ENCODE data around the gene XPO5.

XPO5 gene

DNA sequence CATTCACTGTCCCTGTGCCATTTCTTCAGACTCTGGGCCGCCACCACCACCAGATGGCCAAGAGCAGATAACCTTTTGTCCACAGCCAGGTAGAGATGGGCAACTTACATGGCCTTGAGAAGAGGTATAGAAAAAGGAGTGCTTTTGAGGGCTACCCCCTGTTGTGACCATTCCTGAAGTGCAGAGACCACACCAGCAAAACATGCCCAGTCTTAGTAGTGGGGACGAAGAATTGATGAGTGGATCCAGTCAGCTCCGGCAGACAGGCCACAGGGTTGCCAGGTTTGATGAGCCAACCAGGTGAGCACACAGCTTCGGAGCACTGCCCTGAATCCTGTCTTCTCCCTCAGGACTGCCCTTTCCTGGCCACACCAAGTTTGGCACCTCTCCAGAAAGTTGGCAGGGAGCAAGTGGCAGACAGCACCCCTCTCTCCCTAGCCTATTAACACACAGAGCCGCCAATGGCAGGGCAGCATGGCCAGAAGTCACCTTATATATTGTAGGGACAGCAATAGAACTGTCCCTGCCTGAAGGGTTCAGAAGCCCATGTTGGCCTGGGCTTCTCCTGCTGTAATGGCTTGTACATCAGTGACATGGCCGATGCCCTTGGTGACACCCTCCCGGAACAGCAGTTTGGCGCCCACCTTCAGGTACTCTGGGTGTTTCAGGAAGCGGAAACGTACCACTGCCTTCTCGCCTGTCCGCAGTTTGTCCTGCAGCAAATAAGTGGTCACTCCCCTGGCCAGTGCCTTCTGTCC is 45.4 kb upstream of the XPO5 start:
- DNase-seq (ENCODE audit: extremely low read depth, low read depth), result no peak
- TF ChIP-seq CTCF (IDR thresholded peaks at IDR 0.05; ENCODE audit: low read depth, low read length, missing control alignments), result no peak
- no peak overlapping the region for H3K4me3 ChIP-seq (replicated peaks; ENCODE audit: low read depth, low read length)

DNA sequence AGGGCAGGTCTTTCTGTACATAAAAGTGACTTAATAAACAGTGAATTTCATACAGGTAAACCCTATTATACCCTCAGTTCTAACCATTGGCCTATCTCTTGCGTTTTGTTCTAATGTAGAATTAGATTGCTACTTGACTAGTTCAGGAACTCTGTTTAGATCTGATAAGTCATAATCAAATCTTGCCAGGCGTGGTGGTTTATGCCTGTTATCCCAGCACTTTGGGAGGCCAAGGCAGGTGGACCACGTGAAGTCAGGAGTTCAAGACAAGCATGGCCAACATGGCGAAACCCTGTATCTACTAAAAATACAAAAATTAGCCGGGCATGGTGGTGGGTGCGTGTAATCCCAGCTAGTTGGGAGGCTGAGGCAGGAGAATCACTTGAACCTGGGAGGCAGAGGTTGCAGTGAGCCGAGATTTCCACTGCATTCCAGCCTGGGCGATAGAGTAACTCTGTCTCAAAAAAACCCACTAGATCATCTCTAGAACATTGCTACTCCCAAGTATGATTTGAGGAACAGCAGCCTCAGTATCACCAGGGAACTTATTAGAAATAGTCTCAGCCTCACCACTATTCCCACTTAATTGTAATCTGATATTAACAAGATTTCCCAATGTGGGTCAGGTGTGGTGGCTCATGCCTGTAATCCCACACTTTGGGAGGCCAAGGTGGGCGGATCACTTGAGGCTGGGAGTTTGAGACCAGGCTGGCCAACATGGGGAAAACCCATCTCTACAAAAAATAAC is 41.1 kb upstream of the XPO5 start:
- H3K4me3 ChIP-seq (replicated peaks; ENCODE audit: low read depth, low read length), result no peak overlapping the region
- TF ChIP-seq CTCF (IDR thresholded peaks at IDR 0.05; ENCODE audit: low read depth, low read length, missing control alignments), result no peak
- DNase-seq (ENCODE audit: extremely low read depth, low read depth), result no peak

DNA sequence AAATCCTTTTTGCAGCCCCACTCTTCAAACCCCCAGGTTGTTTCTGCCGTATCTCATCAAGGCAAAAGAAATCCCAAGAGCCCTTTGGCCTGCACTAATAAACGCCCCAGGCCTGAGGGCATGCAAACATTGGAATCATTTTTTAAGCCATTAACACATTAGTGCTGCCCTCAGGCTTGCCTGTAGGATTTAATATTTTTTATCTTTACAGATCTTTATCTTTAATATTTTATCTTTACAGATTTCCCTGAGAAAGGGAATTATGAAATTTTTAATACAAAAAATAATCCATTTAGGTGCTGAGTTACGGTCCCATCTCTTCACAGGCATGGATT is 38.5 kb upstream of the XPO5 start:
- H3K4me3 ChIP-seq (replicated peaks; ENCODE audit: low read depth, low read length), result no peak overlapping the region
- no peak for DNase-seq (ENCODE audit: extremely low read depth, low read depth)
- no peak for TF ChIP-seq CTCF (IDR thresholded peaks at IDR 0.05; ENCODE audit: low read depth, low read length, missing control alignments)

GRCh38 chr6:43613721-43614395 is 38.0 kb upstream of the XPO5 start:
- TF ChIP-seq CTCF (IDR thresholded peaks at IDR 0.05; ENCODE audit: low read depth, low read length, missing control alignments), result no peak
- no peak for DNase-seq (ENCODE audit: extremely low read depth, low read depth)

GRCh38 chr6:43610431-43610830 is 34.6 kb upstream of the XPO5 start:
- no peak for DNase-seq (ENCODE audit: extremely low read depth, low read depth)
- no peak for TF ChIP-seq CTCF (IDR thresholded peaks at IDR 0.05; ENCODE audit: low read depth, low read length, missing control alignments)
- H3K4me3 ChIP-seq (replicated peaks; ENCODE audit: low read depth, low read length), result no peak overlapping the region

More at GRCh38 chr6:43613721-43614395, 38.0 kb upstream of the XPO5 start:
- H3K4me3 ChIP-seq (replicated peaks; ENCODE audit: low read depth, low read length), result no peak overlapping the region

DNA sequence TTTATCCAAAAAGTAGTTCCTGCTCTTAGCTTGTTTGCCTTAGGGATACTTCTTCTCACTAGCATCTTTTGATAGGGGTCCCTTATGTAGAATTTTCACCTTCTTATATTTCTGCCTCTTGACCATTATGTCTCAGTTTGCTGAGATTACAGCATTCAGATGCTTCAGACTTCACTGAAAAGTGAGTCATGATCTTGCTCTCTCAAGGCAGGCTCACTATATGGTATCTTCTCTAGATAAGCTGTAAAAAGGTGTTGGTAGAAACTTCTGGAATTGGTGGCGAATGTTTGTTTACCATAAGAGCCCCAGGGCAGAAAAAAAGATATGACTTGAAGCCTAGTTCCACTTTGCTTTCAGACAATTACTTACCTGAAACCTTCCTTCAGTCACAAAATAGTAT is 33.6 kb upstream of the XPO5 start:
- no peak for TF ChIP-seq CTCF (IDR thresholded peaks at IDR 0.05; ENCODE audit: low read depth, low read length, missing control alignments)
- DNase-seq (ENCODE audit: extremely low read depth, low read depth), result no peak
- H3K4me3 ChIP-seq (replicated peaks; ENCODE audit: low read depth, low read length), result no peak overlapping the region
